H9 (cell line): ENCODE measurements around the gene PYGO2. TPM values are rescaled to one million over a fixed set of nuclear protein-coding genes. Genes with fewer than 3 reads are reported as not detected.
A peak's percentile ranks its signal among the peaks of the same experiment; 100 is the strongest.

Source experiments
- DNase-seq: peaks from one replicate; pipeline ENCODE4 v3.0.0-alpha.2; 2017
- H2AFZ ChIP-seq: one replicate; pipeline ENCODE4 v1.6.1; 2013; ENCODE audit warnings: mild to moderate bottlenecking, low read length, control low read depth, moderate library complexity
- H2AK5ac ChIP-seq: 2 replicates; pipeline ENCODE4 v1.6.1; 2013; ENCODE audit warnings: low read length, control low read depth, mixed read lengths; ENCODE audit not compliant: insufficient read length
- H2BK120ac ChIP-seq: one replicate; pipeline ENCODE4 v1.6.1; 2013; ENCODE audit warnings: low read depth, mild to moderate bottlenecking, low read length, control low read depth, inconsistent platforms; ENCODE audit not compliant: poor library complexity, severe bottlenecking
- H2BK12ac ChIP-seq: 2 replicates; pipeline ENCODE4 v1.6.1; 2013; ENCODE audit warnings: low read length, control low read depth, mixed read lengths, low read depth; ENCODE audit not compliant: insufficient read length
- H2BK15ac ChIP-seq: 2 replicates; pipeline ENCODE4 v1.6.1; 2013; ENCODE audit warnings: low read depth, low read length, control low read depth
- H2BK20ac ChIP-seq: one replicate; pipeline ENCODE4 v1.6.1; 2013; ENCODE audit warnings: low read depth, mild to moderate bottlenecking, low read length, control low read depth, inconsistent platforms; ENCODE audit not compliant: poor library complexity, severe bottlenecking
- H2BK5ac ChIP-seq: 2 replicates; pipeline ENCODE4 v1.6.1; 2013; ENCODE audit warnings: low read length, control low read depth, mixed read lengths; ENCODE audit not compliant: insufficient read length
- H3K14ac ChIP-seq: 2 replicates; pipeline ENCODE4 v1.6.1; 2013; ENCODE audit warnings: low read length, control low read depth; ENCODE audit not compliant: insufficient read depth
- H3K18ac ChIP-seq: 2 replicates; pipeline ENCODE4 v1.6.1; 2013; ENCODE audit warnings: low read depth, mild to moderate bottlenecking, mixed read lengths, low read length, control low read depth; ENCODE audit not compliant: insufficient read length
- H3K23ac ChIP-seq: 2 replicates; pipeline ENCODE4 v1.6.1; 2013; ENCODE audit warnings: low read length, control low read depth, mixed read lengths, low read depth; ENCODE audit not compliant: insufficient read length
- H3K23me2 ChIP-seq: 2 replicates; pipeline ENCODE4 v1.6.1; 2013; ENCODE audit warnings: low read depth, mild to moderate bottlenecking, mixed read lengths, low read length, control low read depth; ENCODE audit not compliant: insufficient read length, poor library complexity, severe bottlenecking
- H3K27ac ChIP-seq: 2 replicates; pipeline ENCODE4 v1.5.1; 2013; ENCODE audit warnings: low read length, control low read depth, mixed read lengths, low read depth; ENCODE audit not compliant: insufficient read length
- H3K27me3 ChIP-seq: 2 replicates; pipeline ENCODE4 v1.6.1; 2013; ENCODE audit warnings: low read length, control low read depth, inconsistent platforms; ENCODE audit not compliant: insufficient read depth
- H3K4ac ChIP-seq: 2 replicates; pipeline ENCODE4 v1.6.1; 2013; ENCODE audit warnings: low read depth, mild to moderate bottlenecking, control low read depth, inconsistent platforms, low read length, moderate library complexity
- H3K4me1 ChIP-seq: 2 replicates; pipeline ENCODE4 v1.6.1; 2013; ENCODE audit warnings: low read length, control low read depth, inconsistent platforms; ENCODE audit not compliant: insufficient read depth
- H3K4me2 ChIP-seq: 2 replicates; pipeline ENCODE4 v1.6.1; 2013; ENCODE audit warnings: low read length, control low read depth, mixed read lengths; ENCODE audit not compliant: insufficient read length, insufficient read depth
- H3K56ac ChIP-seq: 2 replicates; pipeline ENCODE4 v1.6.1; 2013; ENCODE audit warnings: low read depth, mild to moderate bottlenecking, mixed read lengths, low read length, control low read depth; ENCODE audit not compliant: insufficient read length
- H3K79me1 ChIP-seq: 2 replicates; pipeline ENCODE4 v1.6.1; 2013; ENCODE audit warnings: low read depth, mild to moderate bottlenecking, moderate library complexity, low read length, control low read depth, inconsistent platforms; ENCODE audit not compliant: insufficient read depth, poor library complexity, severe bottlenecking
- H3K79me2 ChIP-seq: 2 replicates; pipeline ENCODE4 v1.6.1; 2013; ENCODE audit warnings: low read length, control low read depth, inconsistent platforms; ENCODE audit not compliant: insufficient read depth
- H3K9ac ChIP-seq: 2 replicates; pipeline ENCODE4 v1.6.1; 2013; ENCODE audit warnings: low read length, control low read depth, mixed read lengths; ENCODE audit not compliant: insufficient read length; ENCODE audit errors: extremely low read depth
- H3K9me3 ChIP-seq: one replicate; pipeline ENCODE4 v1.6.1; 2013; ENCODE audit warnings: low read depth, low read length, inconsistent platforms; ENCODE audit not compliant: control insufficient read depth
- H3T11ph ChIP-seq: one replicate; pipeline ENCODE4 v1.6.1; 2013; ENCODE audit warnings: mild to moderate bottlenecking, low read length, control low read depth, inconsistent platforms
- H4K20me1 ChIP-seq: one replicate; pipeline ENCODE4 v1.6.1; 2013; ENCODE audit not compliant: control insufficient read depth, insufficient read length, insufficient read depth
- H4K5ac ChIP-seq: 2 replicates; pipeline ENCODE4 v1.6.1; 2013; ENCODE audit warnings: low read depth, mild to moderate bottlenecking, mixed read lengths, low read length, control low read depth; ENCODE audit not compliant: insufficient read length
- H4K8ac ChIP-seq: replicated peaks from 2 replicates; pipeline ENCODE4 v1.6.1; 2013; ENCODE audit warnings: low read length, control low read depth, mixed read lengths, low read depth; ENCODE audit not compliant: insufficient read length
- H4K91ac ChIP-seq: 2 replicates; pipeline ENCODE4 v1.6.1; 2013; ENCODE audit warnings: low read depth, mild to moderate bottlenecking, moderate library complexity, mixed read lengths, low read length, control low read depth; ENCODE audit not compliant: insufficient read length
- H3K27ac Mint-ChIP-seq, 3 experiments: 2 replicates in 2 of 3; 3 replicates in 1 of 3; pipeline ENCODE4 v1.8.0; 2020 to 2021; ENCODE audit warnings: mixed read lengths in 3 of 3, mild to moderate bottlenecking in 1 of 3, moderate library complexity in 1 of 3
- H3K27me3 Mint-ChIP-seq: 2 replicates; pipeline ENCODE4 v1.8.0; 2021; ENCODE audit warnings: low read depth, mild to moderate bottlenecking, moderate library complexity, mixed read lengths
- H3K36me3 Mint-ChIP-seq, 3 experiments: 2 replicates in 2 of 3; 3 replicates in 1 of 3; pipeline ENCODE4 v1.8.0; 2020 to 2021; ENCODE audit warnings: low read depth in 3 of 3, mixed read lengths in 3 of 3; ENCODE audit not compliant: insufficient read depth in 1 of 3
- H3K4me1 Mint-ChIP-seq, 2 experiments: 2 replicates each; pipeline ENCODE4 v1.8.0; 2020; ENCODE audit warnings: mixed read lengths in 2 of 2
- H3K4me3 Mint-ChIP-seq, 2 experiments: 2 replicates in 1 of 2; 3 replicates in 1 of 2; pipeline ENCODE4 v1.8.0; 2020 to 2021; ENCODE audit warnings: mild to moderate bottlenecking in 2 of 2, mixed read lengths in 2 of 2, moderate library complexity in 1 of 2
- H3K9me3 Mint-ChIP-seq, 2 experiments: 2 replicates in 1 of 2; 3 replicates in 1 of 2; pipeline ENCODE4 v1.8.0; 2020; ENCODE audit warnings: mild to moderate bottlenecking in 2 of 2, mixed read lengths in 2 of 2, moderate library complexity in 1 of 2
- WGBS: extraction: QIAGEN DNeasy Blood & Tissue Kit; methylation state at CpG from one replicate; pipeline ENCODE4 v1.1.7; 2013; ENCODE audit warnings: missing lambda C conversion rate, low lambda C conversion rate, mixed read lengths; ENCODE audit not compliant: insufficient read length; ENCODE audit errors: extremely low coverage; 5-methylcytosine and 5-hydroxymethylcytosine counted together
- total RNA-seq: library from RNA; stranded (reverse); gene quantifications from 2 replicates; pipeline ENCODE4 v1.2.1, GENCODE V29; 2021
- TF ChIP-seq, protein P1 (sequence below): fragments of 200-600 bp; sonication (generic); conservative IDR thresholded peaks from 3 replicates; pipeline ENCODE4 v1.8.0; 2021; ENCODE audit warnings: antibody characterized with exemption, mild to moderate bottlenecking

PYGO2 gene
- total RNA-seq, 1 experiment from 2014 or later = 38.7 TPM

DNA sequence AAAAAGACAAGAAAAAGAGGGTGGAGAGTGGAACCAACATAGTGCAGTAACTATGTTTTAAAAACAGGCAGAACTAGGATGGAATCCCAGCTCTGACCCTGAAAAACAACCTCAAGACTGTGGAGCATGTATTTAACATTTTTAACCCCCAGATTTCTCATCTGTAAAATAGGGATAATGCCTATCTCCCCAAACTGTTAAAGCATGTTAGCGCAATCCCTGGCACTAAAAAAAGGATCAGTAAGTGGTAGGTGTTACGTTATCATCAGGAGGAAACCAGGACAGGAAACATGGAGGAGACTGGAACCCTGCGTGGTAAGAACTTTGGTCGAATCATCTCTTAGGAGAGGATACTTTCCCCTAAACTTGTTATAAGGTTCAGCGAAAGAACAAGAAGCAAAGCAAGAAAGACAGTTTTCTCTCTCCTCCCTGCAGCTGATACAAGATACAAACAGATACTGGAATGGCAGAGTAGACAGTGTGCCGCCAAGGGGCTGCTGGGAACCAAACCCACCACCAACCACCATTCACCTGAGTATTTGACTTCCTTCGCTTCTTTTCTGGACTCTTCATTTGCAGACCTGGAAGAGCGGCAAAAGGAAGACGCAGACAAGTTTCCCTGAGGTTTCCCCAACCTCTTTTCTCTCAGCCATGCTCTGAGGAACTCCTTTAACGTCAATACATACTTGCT is 991 bp downstream of the PYGO2 start:
- Histone ChIP-seq H3T11ph (no peak overlapping the region), H2BK120ac (no peak overlapping the region), H4K8ac (no peak overlapping the region), H3K23ac (no peak overlapping the region), H3K56ac (no peak overlapping the region), H3K4me2 (peak overlapping the region; percentile 76), H3K14ac (no peak overlapping the region), H3K79me1 (no peaks in the 10 kb centered on the region), H2BK12ac (no peak overlapping the region), H3K9ac (no peak overlapping the region), H3K18ac (no peak overlapping the region), H3K23me2 (peaks cover 10% of the 10 kb centered on the region), H3K4me1 (peaks cover 2% of the 10 kb centered on the region; the same call in 1 of the 2 replicates), H4K5ac (no peak overlapping the region), H2BK20ac (no peak overlapping the region), H3K27me3 (no peaks in the 10 kb centered on the region), H3K9me3 (no peaks in the 10 kb centered on the region), H3K79me2 (no peaks in the 10 kb centered on the region; the same call in 1 of the 2 replicates), H2AFZ (no peak overlapping the region), H4K20me1 (no peaks in the 10 kb centered on the region), H2BK5ac (no peak overlapping the region), H3K4ac (no peak overlapping the region), H2AK5ac (no peak overlapping the region), H3K27ac (no peak overlapping the region), H2BK15ac (no peak overlapping the region), H4K91ac (no peak overlapping the region)
- peak overlapping the region; percentile 82 to 99 for H3K4me3 Mint-ChIP-seq
- peaks cover 48 to 54% of the 10 kb centered on the region in 2 experiments for H3K4me1 Mint-ChIP-seq
- H3K27ac Mint-ChIP-seq = peak overlapping the region; percentile 83 to 88 (median 84); a peak in 3 of 7 replicates
- TF ChIP-seq, protein P1, sequence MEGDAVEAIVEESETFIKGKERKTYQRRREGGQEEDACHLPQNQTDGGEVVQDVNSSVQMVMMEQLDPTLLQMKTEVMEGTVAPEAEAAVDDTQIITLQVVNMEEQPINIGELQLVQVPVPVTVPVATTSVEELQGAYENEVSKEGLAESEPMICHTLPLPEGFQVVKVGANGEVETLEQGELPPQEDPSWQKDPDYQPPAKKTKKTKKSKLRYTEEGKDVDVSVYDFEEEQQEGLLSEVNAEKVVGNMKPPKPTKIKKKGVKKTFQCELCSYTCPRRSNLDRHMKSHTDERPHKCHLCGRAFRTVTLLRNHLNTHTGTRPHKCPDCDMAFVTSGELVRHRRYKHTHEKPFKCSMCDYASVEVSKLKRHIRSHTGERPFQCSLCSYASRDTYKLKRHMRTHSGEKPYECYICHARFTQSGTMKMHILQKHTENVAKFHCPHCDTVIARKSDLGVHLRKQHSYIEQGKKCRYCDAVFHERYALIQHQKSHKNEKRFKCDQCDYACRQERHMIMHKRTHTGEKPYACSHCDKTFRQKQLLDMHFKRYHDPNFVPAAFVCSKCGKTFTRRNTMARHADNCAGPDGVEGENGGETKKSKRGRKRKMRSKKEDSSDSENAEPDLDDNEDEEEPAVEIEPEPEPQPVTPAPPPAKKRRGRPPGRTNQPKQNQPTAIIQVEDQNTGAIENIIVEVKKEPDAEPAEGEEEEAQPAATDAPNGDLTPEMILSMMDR = no peak
- WGBS = no CpG with 5 or more reads among the region's 10 CpGs
- no peaks in the 10 kb centered on the region for H3K27me3 Mint-ChIP-seq
- H3K36me3 Mint-ChIP-seq = peaks cover 24 to 60% (median 48%) of the 10 kb centered on the region in 3 experiments; a peak in 6 of 7 replicates
- no peaks in the 10 kb centered on the region for H3K9me3 Mint-ChIP-seq
- DNase-seq = no peak
